HG03457 (cell line): Measurements from ENCODE around the gene C11orf86.
"Not testable (repeated sequence)": the region's sequence is repeated elsewhere in the genome, so short reads cannot be mapped to it uniquely, and the experiment has no call there.

Experiments used
- ATAC-seq: cut with Tn5 transposase; IDR thresholded peaks from one replicate; pipeline ENCODE4 v1.9.1; 2021; ENCODE audit warnings: moderate number of reproducible peaks; ENCODE audit not compliant: unreplicated experiment

The C11orf86 gene, protein sequence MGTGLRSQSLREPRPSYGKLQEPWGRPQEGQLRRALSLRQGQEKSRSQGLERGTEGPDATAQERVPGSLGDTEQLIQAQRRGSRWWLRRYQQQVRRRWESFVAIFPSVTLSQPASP

DNA sequence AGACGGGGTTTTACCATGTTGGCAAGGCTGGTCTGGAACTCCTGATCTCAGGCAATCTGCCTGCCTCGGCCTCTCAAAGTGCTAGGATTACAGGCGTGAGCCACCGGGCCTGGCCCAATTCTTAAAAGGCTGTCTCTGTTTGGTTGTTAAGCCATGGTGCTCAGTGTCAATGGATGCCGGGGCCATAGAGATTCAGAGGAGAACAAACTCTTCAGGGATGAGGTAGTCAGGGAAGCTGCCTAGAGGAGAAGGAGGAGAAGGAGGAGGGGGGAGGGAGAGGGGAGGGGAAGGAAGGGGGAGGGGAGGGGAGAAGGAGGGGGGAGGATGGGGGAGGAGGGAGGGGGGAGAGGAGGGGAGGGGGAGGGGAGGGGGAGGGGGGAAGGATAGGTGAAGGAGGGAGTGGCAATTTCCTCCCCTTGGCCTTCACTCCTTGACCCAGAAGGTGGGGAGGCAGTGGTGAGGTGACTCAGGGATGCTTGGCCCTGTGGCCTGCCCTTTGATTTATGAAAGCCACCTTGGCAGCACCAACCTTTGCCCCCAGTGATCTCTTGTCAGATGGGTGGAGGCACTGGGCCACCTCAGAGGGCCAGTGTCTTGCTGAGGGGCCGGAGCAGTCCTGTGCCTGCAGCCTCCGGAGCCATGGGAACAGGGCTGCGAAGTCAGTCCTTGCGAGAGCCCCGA, at the start of gene C11orf86:
Gene C11orf86 (plus strand): TSS at position 581 of the 681 bp plus-strand sequence. CDS start 59 bp downstream, at position 640.
- ATAC-seq, result no peak

DNA sequence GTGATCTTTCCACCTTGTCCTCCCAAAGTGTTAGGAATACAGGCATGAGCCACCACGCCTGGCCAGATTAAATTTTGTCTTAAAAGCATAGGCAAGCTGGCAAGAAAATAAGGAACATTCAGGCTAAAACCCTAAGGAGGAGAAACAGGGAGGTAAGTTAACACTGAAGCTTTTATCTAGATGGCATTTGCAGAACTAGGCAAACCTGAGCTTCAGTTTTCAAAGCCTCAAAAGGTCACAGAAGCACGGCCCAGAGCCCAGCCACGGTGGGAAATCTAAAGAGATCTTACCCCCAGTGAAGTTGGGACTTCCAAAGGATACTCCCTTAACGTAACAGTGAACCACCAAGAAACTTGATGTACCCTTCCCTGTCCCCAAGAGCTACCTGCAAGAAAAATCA, 45.4 kb upstream of the C11orf86 start:
- ATAC-seq, result no peak

DNA sequence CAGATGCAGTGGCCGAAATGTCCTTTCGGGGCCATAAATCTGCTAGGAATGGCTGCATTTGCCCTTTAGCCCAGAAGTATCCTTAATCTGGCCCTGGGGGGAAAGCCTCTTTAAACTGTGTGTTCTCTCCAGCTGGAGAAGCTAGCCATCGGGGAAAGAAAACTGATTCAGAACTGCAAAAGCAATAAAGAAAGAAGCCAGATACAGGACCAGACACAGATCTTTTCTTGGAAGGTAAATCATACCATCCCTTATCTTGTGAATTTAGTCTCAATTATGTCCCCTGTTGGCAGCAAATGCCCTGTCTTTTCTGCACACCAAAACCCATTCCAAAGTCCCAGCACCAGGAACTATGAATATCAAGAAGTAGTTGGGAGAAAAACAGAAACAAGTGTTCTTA, 42.6 kb upstream of the C11orf86 start:
- ATAC-seq, result no peak

DNA sequence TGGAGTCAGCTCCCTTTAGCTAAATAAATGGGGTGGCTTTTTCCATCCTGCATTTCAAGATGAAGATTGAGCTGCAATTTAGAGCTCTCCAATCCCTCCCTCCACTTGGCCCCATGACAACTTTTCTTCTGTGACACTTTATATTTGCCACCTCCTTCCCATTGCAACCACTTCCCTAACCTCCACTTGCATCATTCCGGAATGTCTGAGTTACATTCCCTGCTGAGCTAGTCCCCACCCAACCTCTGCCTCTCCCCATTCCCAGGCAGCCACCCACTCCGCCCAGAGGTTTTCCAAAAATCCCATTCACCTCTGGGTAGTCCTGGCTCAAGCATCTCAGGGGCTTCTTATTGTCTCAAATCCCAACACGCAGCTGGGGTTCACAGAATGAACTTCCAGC, 41.6 kb upstream of the C11orf86 start:
- no peak for ATAC-seq

DNA sequence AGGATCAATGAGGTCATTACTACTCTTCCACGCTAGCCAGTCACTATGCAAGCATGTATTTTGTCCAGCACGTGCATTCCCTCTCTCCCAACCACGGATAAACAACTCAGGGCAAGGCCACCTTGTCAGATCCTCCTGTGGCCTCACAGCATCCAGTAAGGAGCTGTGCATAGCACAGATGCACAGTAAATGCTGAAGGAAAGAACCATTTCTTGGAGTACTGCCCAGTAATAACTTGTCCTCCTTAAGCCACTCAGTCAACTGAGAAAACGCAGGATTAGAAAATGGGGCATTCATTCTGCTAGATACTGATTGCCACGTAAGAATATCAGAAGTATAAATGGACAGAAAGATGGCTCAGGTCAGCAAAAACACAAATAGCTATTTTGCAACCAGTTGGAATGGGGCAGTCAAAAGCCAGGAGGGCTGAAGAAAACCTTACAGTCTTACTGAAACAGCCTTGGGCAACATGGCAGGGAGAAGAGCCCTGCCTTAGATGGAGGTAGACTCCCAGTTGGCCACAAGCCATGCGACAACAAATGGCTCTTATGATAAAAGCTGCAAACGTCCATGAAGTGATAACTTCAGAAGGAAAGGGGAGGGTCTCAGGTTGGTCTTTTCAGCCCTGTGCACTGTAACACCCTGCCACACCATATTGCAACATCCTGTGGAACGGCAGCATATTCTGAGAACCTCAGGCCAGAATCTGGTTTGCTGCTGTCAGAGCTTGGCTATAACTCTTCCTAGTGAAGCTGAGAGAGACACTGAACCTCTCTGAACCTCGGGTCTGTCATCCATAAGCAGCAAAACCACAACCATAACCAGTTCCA, 39.9 kb upstream of the C11orf86 start:
- ATAC-seq, result no peak

DNA sequence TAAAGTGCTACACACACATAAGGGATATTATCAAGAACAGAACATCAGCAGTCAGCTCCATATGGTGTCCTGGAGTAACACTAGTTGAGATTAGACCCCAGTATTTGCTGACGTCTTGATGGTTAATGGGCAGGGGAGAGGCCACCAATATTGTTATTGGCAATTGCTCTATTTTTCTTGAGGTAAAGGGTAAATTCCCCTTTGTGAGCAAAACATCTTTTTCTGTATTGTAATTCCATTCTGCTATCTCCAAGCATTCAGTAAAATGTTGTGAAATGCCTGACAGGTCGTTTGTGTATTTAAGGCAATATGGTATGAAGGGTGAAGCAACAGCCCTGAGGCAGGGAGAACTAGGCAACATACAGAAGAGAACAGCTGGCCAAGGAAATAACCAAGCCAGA, 38.8 kb upstream of the C11orf86 start:
- no peak for ATAC-seq

DNA sequence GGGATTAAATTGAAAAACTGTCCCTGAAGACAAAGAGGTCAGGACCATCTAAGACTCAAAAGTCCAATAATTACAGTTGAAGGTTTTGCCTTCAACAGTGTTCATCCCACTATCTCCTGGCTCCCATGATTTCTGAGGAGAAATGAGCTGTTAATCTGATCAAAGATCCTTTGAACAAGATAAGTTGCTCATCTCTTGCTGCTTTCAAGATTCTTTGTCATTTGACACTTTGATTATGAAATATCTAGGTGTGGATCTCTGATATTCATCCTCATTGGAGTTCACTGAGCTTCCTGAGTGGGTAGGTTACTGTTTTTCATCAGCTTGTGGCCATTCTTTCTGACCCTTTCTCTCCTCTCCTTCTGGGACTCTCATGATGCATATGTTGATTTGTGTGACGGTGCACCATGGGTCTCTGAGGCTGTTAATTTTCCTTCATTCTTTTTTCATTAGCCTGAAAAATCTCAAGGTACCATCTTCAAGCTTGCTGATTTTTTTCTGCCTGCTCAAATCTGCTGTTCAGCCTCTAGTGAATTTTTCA, 37.8 kb upstream of the C11orf86 start:
- no peak for ATAC-seq

DNA sequence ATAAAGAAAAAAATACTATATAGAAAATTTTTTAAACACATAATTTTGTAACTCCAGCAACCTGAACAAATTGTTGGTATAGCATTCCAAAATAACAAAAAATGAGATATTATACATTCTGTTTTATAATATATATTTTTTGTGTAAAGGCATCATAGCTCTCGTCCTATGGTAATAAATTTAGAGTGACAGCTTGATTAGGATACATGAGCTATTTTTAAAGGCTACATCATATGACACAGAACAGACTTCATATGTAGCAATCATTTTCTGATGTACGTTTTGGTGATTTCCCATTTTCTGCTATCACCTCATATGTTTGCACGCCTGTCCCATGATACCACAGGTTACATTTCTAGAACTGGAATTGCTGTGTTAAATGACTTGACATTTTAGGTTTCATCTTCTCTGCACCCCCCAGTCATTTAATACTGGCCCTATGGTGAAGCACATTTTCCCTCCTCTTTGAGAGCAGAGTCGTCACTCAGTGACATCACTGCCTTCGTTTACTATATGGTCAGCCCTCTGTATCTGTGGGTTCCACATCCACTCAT, 36.4 kb upstream of the C11orf86 start:
- no peak for ATAC-seq

DNA sequence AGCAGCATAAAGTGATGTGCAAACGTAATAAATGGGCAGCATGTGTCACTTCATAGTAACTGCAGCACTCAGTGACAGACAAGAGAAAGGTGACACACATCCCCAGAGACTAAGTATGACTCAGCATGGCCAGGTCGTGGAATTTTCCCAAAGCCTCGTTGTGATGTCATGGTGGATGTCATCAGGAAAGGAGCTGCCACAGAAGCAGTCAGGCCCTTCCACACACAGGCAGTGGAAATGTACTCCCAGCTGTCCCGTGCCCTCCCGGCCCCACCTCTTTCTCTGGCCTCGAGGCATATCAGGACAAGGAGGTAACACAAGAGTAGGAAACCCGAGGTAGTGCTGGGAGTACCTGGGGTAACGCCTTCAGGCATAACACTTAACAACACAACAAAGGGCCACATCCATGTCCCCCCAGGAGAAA, 25.0 kb upstream of the C11orf86 start:
- ATAC-seq, result no peak

DNA sequence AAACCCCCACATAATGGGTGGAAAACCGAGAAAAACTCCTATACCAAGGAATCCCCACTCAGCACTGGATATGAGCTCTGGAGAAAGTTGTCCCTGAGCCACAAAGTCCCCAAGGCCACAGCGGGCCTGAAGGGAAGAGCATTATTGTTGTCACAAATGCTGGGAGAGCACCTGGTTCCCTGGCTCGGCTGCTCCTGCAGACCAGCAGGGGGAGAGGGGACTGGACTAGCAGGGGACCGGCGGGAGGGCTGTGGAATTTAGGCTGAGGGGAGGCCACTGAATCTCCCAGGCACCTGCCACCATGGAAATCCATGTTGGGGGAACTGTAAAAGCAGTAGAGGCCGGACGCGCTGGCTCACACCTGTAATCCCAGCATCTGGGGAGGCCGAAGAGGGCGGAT, 24.0 kb upstream of the C11orf86 start:
- no peak for ATAC-seq

DNA sequence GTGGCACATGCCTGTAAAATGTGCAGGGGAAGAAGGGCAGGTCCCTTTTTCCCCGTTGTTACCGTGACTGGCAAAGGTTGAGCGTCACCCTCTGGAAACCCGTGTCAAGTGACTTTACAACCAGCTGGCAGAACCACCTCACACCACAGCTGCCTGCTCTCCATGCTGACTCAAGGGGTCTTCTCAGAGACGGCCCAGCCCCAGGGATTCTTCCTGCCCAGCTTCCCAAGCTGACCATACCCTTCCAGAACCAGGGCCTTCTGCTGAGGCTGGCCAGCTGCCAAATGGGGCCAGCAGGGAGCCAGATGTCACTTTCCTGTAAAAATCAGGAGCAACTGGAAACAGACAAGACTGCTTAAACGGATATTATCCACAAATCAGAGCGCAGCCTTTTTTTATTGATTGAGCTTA, 23.2 kb upstream of the C11orf86 start:
- ATAC-seq, result no peak

DNA sequence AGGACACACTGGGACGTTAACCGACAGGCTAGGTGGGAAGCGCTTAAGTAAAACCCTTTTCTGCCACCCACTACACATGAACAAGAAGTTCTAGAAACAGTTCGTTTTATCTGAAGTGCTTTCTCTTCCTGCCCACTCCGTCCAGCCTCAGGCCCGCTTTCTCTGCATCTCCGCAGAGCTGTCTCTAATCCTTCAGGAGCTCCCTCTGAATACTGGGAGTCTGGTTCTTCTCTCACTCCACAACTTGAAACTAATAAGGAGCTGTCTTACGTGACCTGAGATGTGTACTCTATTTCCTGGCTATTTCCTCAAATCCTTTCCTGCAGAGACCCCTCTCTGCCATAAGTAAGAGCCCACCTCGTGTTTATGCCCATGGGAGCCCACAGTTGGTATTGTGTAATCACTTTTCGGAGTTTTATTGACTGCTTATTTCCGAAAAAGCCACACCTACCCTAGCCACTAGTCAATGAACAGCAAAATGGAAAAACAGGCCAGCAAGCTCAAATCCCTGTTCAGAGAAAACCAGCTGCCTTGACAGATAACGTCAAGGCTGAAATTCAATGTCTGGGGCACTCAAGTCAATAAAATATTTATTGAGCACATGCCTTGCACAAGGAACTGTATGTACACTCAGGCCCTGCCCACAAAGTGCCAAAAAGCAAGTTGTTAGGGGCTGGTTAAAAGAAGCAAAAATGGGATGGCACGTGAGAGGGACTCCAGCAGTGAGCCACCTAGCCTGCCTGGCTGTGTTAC, 21.8 kb upstream of the C11orf86 start:
- no peak for ATAC-seq

DNA sequence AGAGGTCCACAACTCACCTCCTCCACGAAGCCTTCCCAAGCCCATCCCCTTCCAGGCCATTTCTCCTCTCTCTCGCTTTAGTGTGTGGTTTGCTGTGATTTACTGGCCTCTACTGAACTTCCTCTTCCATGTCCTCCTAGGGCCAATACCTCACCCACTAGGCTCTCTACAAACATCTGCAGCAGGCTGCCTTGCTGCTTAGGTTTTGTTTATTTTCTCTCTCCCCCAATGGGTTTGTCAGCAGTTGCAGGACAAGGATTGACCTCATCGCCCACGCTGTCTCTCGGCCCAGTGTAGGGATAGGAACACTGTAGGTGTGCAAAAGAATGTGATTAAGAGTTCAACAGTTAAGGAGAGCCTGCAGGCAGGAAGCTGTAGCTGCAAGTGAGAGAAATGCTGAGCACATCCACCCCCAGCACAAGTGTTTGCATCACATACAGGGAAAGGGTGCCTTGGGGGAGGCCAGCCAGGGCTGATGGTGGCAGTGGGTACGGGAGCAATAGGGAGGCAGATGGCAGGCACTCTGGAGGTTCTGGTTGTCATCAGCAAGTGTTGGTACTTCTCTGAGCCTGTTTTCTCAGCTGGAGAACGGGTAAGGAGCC, 18.3 kb upstream of the C11orf86 start:
- no peak for ATAC-seq

DNA sequence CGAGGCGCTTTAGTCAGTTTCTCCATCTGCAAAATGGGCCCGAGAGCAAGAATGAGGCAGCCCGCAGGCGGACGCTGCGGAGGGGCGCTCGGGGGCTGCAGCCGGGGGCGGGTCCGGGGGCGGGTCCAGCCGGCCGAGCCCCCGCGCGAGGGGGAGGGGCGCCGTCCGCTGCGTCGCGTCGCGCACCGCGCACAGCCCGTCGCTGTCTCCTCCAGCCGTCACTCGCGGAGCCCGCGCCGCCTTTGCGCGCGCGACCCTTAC, 17.2 kb upstream of the C11orf86 start:
- no peak for ATAC-seq

DNA sequence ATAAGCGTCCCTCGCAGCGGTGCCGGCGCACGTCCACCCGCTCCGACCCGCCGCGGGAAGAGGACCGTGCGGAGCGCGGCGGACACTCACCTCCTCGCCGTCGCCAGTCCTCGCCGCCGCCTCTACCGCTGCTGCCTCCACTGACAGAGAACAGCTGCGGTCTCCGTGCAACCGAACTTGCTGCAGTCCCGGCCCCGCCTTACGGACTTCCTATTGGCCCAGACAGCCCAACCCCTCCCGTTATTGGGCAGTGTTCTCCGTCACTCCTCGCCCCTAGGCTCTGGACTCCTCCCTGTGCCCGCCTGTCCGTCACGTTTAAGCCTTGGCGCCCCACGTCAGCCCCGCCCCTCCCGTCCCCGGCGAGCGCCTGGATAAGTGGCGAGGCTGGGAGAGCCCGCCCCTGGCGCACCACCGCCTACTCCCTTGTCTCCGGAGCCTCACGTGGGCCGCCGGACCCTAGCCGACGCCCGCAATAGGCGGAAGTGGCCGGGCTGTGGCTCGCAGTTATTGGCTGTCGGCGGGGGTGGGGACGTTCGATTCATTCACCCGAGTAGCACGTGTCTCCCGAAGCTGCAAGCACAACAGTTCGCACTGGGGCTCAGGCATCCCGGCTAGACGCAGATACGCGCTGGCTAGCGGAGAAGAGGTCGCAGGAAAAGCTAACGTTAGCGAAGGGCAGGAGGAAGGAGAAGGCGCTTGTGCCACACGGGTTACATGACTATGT, 16.7 kb upstream of the C11orf86 start, which contains the start of gene PC:
Gene PC (minus strand): TSS at position 152 of the 724 bp plus-strand sequence. CDS start 86,224 bp downstream, outside the sequence.
- ATAC-seq, result peak; percentile 78

DNA sequence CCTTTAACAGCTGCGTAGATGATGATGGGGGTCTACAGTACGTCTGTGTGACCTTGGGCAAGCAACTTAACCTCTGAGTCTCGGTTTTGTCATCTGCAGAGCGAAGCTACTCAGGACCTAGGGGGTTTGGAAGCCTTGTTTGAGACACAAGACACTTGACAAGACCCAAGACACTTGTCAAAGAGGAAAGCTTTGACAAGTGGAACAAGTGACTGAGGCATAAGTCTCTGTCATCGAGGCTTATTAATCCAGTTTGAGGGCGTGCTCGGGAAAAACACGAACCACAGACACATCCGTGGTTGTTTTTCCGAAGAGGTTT, 16.2 kb upstream of the C11orf86 start:
- no peak for ATAC-seq

DNA sequence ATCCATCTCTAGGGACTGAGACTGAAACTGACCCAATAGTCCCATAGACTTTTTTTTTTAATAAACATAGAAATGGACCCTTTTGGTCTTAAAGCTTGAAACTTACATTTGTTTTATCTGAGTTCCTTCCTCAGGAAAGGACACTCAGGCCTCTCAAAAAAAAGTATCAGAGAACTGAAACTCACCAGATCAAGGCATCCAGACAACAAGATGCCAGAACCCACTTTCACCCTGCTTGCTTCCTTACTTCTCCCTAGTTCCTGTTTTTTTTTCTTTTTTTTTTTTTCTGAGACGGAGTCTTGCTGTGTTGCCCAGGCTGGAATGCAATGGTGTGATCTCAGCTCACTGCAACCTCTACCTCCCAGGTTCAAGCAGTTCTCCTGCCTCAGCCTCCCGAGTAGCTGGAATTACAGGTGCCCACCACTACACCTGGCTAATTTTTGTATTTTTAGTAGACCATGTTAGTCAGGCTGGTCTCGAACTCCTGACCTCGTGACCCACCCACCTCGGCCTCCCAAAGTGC, 13.4 kb upstream of the C11orf86 start:
- not testable (repeated sequence) for ATAC-seq

DNA sequence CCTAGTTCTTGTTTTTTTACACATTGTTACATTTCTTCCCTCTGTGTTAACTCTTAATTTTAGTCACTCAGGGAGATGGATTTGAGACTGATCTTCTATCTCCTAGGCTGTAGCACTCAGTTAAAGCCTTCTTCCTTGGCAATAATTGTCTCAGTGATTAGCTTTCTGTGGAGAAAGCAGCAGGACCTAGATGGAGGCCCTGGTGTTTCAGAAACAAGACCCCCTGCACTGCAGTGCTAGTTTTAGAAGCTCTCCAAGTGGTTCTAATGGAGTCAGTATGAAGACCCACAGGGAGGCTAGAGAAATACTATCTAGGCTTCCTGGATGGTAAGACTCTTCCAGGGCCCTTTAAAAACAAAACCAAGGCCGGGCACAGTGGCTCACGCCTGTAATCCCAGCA, 12.9 kb upstream of the C11orf86 start:
- no peak for ATAC-seq

DNA sequence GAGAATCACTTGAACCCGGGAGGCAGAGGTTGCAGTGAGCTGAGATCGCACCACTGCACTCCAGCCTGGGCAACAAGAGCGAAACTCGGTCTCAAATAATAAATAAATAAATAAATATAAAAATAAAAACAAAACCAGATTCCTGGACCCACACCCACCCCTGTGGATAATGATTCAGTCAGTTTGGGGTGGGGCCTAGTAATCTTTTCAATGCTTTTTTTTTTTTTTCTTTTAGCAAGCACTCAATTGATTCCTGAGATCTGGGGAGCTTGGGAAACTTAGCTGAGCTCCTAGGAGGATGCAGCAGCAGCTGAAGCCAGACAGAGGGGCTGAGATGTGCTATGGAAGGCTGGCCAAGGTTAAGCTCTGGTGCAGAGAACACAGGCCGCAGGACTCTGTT, 12.3 kb upstream of the C11orf86 start:
- no peak for ATAC-seq

DNA sequence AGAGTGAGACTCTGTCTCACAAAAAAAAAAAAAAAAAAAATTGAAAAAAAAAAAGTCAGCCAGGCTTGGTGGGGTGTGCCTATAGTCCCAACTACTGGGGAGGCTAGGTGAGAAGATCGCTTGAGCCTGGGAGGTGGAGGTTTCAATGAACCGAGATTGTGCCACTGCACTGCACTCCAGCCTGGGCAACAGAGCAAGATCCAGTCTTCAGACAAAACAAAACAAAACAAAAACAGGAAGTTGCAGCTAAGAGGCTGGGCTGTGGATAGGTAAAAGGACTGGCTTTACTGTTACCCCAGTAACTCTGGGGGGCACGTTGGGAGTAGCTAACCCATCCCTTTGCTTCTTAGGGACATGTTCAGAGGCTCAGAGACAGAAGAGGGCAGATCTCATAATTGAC, 10.6 kb upstream of the C11orf86 start:
- ATAC-seq, result no peak
